GM18907 (cell line): ENCODE results near the gene SLMAP.
"Not testable (repeated sequence)": the region's sequence is repeated elsewhere in the genome, so short reads cannot be mapped to it uniquely, and the experiment has no call there.

ENCODE experiments used
- ATAC-seq: cut with Tn5 transposase; IDR thresholded peaks from one replicate; pipeline ENCODE4 v1.9.1; 2021; ENCODE audit warnings: mild to moderate bottlenecking, moderate library complexity; ENCODE audit not compliant: unreplicated experiment

The SLMAP gene

GRCh38 chr3:57877116-57877515, 121.0 kb downstream of the SLMAP start:
- no peak for ATAC-seq

- not testable (repeated sequence) for ATAC-seq
Measured at GRCh38 chr3:57884436-57884835, 128.3 kb downstream of the SLMAP start.

- ATAC-seq: no peak
Measured at GRCh38 chr3:57889807-57890206, 133.7 kb downstream of the SLMAP start.

- no peak for ATAC-seq
Measured at GRCh38 chr3:57890874-57891273, 134.8 kb downstream of the SLMAP start.

GRCh38 chr3:57892423-57892822, 136.3 kb downstream of the SLMAP start:
- ATAC-seq: no peak

- no peak for ATAC-seq
Measured at GRCh38 chr3:57893156-57893555, 137.0 kb downstream of the SLMAP start.

GRCh38 chr3:57893668-57894067, 137.6 kb downstream of the SLMAP start:
- no peak for ATAC-seq

- no peak for ATAC-seq
Measured at GRCh38 chr3:57896031-57896430, 139.9 kb downstream of the SLMAP start.

- no peak for ATAC-seq
Measured at GRCh38 chr3:57896691-57897090, 140.6 kb downstream of the SLMAP start.

GRCh38 chr3:57900786-57901185, 144.7 kb downstream of the SLMAP start:
- ATAC-seq: no peak

- no peak for ATAC-seq
Measured at GRCh38 chr3:57903124-57903890, 147.2 kb downstream of the SLMAP start.

GRCh38 chr3:57910990-57911389, 154.9 kb downstream of the SLMAP start:
- ATAC-seq: no peak

- no peak for ATAC-seq
Measured at GRCh38 chr3:57911593-57911992, 155.5 kb downstream of the SLMAP start.

GRCh38 chr3:57917601-57918000, 161.5 kb downstream of the SLMAP start:
- ATAC-seq: no peak

GRCh38 chr3:57918123-57918837, 162.2 kb downstream of the SLMAP start:
- no peak for ATAC-seq

GRCh38 chr3:57919987-57920386, 163.9 kb downstream of the SLMAP start:
- no peak for ATAC-seq

- no peak for ATAC-seq
Measured at GRCh38 chr3:57923101-57923500, 167.0 kb downstream of the SLMAP start.

GRCh38 chr3:57923752-57924151, 167.6 kb downstream of the SLMAP start:
- ATAC-seq: no peak

- no peak for ATAC-seq
Measured at GRCh38 chr3:57927166-57927565, 171.1 kb downstream of the SLMAP start.

GRCh38 chr3:57927916-57928315, 171.8 kb downstream of the SLMAP start:
- ATAC-seq: no peak

- ATAC-seq: no peak
Measured at GRCh38 chr3:57928511-57928910, 172.4 kb downstream of the SLMAP start.

- ATAC-seq: no peak
Measured at GRCh38 chr3:57929988-57930387, 173.9 kb downstream of the SLMAP start.
